Breast epithelium (tissue), 4 donors: ENCODE measurements around the gene PTPN7. TPM values are rescaled to one million over a fixed set of nuclear protein-coding genes. Genes with fewer than 3 reads are reported as not detected.

ENCODE experiments used
- DNase-seq, 2 donors: peaks; one replicate each; pipeline ENCODE4 v3.0.0-alpha.2; 2019; ENCODE audit warnings: low spot score in 2 of 2
- H3K27ac ChIP-seq, 2 donors: fragments of 200-600 bp; sonication (generic) in 1 of 2; one replicate each; pipeline ENCODE4 v1.5.1; 2016 to 2019; ENCODE audit warnings: mild to moderate bottlenecking in 1 of 2
- H3K27me3 ChIP-seq, 2 donors: fragments of 200-600 bp; sonication (generic) in 1 of 2; one replicate each; pipeline versions ENCODE4 v1.5.1 to v1.6.0; 2017 to 2019; ENCODE audit warnings: control low read depth in 1 of 2, mild to moderate bottlenecking in 1 of 2
- H3K36me3 ChIP-seq: fragments of 200-600 bp; one replicate; pipeline ENCODE4 v1.5.1; 2019
- H3K4me1 ChIP-seq, 2 donors: fragments of 200-600 bp; sonication (generic); one replicate each; pipeline ENCODE4 v1.5.1; 2016 to 2019; ENCODE audit warnings: control low read depth in 1 of 2
- H3K4me3 ChIP-seq, 3 donors: fragments of 200-600 bp; sonication (generic); 1 replicate in 2 of 3; 2 replicates in 1 of 3; pipeline ENCODE4 v1.5.1; 2016 to 2019; ENCODE audit warnings: mild to moderate bottlenecking in 3 of 3, moderate library complexity in 2 of 3
- H3K9me3 ChIP-seq, 2 donors: fragments of 200-600 bp; sonication (generic) in 1 of 2; one replicate each; pipeline ENCODE4 v1.5.1; 2016 to 2019; ENCODE audit warnings: control low read depth in 1 of 2
- CTCF ChIP-seq, 3 donors: fragments of 450-650 bp; IDR thresholded peaks; one replicate each; pipeline ENCODE4 v1.5.1; 2016 to 2017; ENCODE audit warnings: antibody characterized with exemption in 3 of 3, mild to moderate bottlenecking in 3 of 3, moderate library complexity in 3 of 3
- POLR2A ChIP-seq: fragments of 450-650 bp; IDR thresholded peaks from one replicate; pipeline ENCODE4 v1.6.1; 2016; ENCODE audit warnings: antibody characterized with exemption, mild to moderate bottlenecking, moderate library complexity
- POLR2AphosphoS5 ChIP-seq, 3 donors: sonication (generic); formaldehyde crosslinking; IDR thresholded peaks; one replicate each; pipeline ENCODE4 v1.6.1; 2017; ENCODE audit warnings: antibody characterized with exemption in 3 of 3
- intact Hi-C: fragments of 100-400 bp; cut with DNase I; formaldehyde crosslinking; loops from one replicate; pipeline ENCODE4 v1.15.1; 2023; ENCODE audit warnings: low total_unique reads
- total RNA-seq, 3 donors: library from RNA; depleted of rRNA; stranded (reverse); fragments of >200 nt; gene quantifications; one replicate each; pipeline ENCODE4 v1.1.0, GENCODE V29; 2016

PTPN7 gene
- total RNA-seq, 3 donors from 2014 or later = 1.4 to 4.2 (median 2.9) TPM

GRCh38 chr1:202127836-202128622, 32.4 kb downstream of the PTPN7 start:
- Histone ChIP-seq H3K36me3 (no peaks in the 10 kb centered on the region), H3K27ac (peak overlapping the region in 1 of 2 donors; percentile 7), H3K4me3 (no peak overlapping the region), H3K27me3 (no peaks in the 10 kb centered on the region), H3K4me1 (peaks cover 10 to 23% of the 10 kb centered on the region in 2 donors), H3K9me3 (no peaks in the 10 kb centered on the region)
- intact Hi-C loops = no loop called here
- TF ChIP-seq POLR2AphosphoS5 (IDR thresholded peaks at IDR 0.05) (no peak), POLR2A (no peak), CTCF (IDR thresholded peaks at IDR 0.05) (no peak)
- no peak for DNase-seq

DNA sequence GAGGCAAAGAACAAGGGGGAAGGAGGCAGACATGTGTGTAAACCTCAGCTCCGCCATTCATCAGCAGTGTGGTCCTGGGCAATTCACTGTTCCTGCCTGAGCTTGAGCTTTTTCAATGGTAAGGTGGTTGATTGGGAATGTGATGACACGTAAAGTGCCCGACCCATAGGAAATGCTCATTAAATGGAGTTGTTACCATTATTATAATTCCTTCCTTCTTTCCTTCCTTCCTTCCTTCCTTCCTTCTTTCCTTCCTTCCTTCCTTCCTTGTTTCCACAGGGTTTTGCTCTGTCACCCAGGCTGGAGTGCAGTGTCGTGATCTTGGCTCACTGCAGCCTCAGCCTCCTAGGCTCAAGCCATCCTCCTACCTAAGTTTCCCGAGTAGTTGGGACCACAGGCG, 33.3 kb downstream of the PTPN7 start:
- no peak overlapping the region for H3K4me3 ChIP-seq
- no peak overlapping the region for H3K27ac ChIP-seq
- TF ChIP-seq POLR2AphosphoS5 (IDR thresholded peaks at IDR 0.05) (no peak), CTCF (IDR thresholded peaks at IDR 0.05) (no peak), POLR2A (no peak)
- H3K4me1 ChIP-seq = peaks cover 7 to 14% of the 10 kb centered on the region in 2 donors
- no peaks in the 10 kb centered on the region for H3K27me3 ChIP-seq
- no peak for DNase-seq
- H3K36me3 ChIP-seq = no peaks in the 10 kb centered on the region
- H3K9me3 ChIP-seq = no peaks in the 10 kb centered on the region
- intact Hi-C loops = no loop called here

DNA sequence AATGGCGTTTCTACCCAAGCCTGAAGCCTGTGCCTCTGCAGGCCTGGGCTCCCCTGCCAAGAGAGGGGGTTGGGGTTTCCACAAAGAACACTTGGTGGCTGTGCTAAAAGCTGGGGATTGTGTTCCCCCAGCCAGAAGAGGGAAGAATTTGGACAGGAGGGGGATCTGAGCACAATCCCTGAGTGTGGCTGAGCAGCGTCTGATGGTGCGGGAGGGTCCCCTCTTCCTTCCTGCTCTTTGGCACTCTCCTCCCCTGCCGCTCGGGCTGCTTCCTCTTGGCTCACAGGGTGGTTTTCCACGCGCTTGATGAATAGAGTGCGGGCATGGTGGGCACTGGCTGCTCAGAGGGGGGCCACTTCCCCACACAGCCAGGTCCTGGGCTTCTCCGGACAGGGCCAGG, 34.0 kb downstream of the PTPN7 start:
- Histone ChIP-seq H3K27ac (peak overlapping the region in 1 of 2 donors; percentile 48), H3K4me1 (peaks cover 7 to 9% of the 10 kb centered on the region in 2 donors), H3K27me3 (no peaks in the 10 kb centered on the region), H3K36me3 (no peaks in the 10 kb centered on the region), H3K4me3 (no peak overlapping the region), H3K9me3 (no peaks in the 10 kb centered on the region)
- intact Hi-C loops = no loop called here
- no peak for DNase-seq
- no peak for TF ChIP-seq CTCF (IDR thresholded peaks at IDR 0.05)
- no peak for TF ChIP-seq POLR2AphosphoS5 (IDR thresholded peaks at IDR 0.05)
- TF ChIP-seq POLR2A = no peak

DNA sequence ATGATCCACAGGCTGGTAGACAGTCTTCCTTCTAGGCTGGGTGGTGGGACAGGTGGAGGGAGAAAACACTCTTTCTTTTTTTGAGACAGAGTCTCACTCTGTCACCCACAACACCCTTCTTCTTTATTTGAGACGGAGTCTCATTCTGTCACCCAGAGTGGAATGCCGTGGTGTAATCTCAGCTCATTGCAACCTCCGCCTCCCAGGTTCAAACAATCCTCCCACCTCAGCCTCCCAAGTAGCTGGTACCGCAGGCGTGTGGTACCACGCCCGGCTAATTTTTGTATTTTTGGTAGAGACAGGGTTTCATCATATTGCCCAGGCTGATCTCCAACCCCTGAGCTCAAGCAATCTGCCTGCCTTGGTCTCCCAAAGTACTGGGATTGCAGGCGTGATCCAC, 34.8 kb downstream of the PTPN7 start:
- Histone ChIP-seq H3K27ac (no peak overlapping the region), H3K36me3 (no peaks in the 10 kb centered on the region), H3K9me3 (no peaks in the 10 kb centered on the region), H3K27me3 (no peaks in the 10 kb centered on the region), H3K4me1 (peaks cover 6 to 7% of the 10 kb centered on the region in 2 donors), H3K4me3 (no peak overlapping the region)
- DNase-seq = no peak
- TF ChIP-seq POLR2AphosphoS5 (IDR thresholded peaks at IDR 0.05) (no peak), CTCF (IDR thresholded peaks at IDR 0.05) (no peak), POLR2A (no peak)
- intact Hi-C loops = no loop called here

DNA sequence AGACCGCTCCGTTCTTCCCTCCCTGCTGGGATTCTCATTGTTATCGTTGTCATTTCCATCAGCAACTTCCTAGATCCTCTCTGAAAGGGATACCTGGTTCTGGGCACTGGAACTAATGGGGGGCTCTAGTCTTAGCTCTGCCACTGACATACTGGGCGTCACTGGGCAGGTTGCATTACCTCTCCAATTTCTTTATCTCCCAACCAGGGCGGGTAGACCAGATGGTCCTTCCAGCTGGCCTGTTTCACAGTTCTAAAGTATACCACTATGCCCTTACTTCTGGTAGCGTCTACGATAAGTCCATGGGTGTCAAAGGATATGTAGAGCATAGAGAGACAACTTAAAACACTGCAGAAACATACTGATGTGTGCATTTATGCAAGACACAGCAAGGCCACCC, 36.3 kb downstream of the PTPN7 start:
- Histone ChIP-seq H3K27me3 (no peaks in the 10 kb centered on the region), H3K27ac (no peak overlapping the region), H3K9me3 (no peaks in the 10 kb centered on the region), H3K4me3 (no peak overlapping the region), H3K36me3 (no peaks in the 10 kb centered on the region), H3K4me1 (no peaks in the 10 kb centered on the region)
- DNase-seq = no peak
- intact Hi-C loops = no loop called here
- no peak for TF ChIP-seq POLR2AphosphoS5 (IDR thresholded peaks at IDR 0.05)
